NT2/D1 (cell line): ENCODE measurements around the gene NUTM1.
"Not testable (repeated sequence)": the region's sequence is repeated elsewhere in the genome, so short reads cannot be mapped to it uniquely, and the experiment has no call there.

Experiments
- DNase-seq: peaks from one replicate; pipeline ENCODE4 v3.0.0-alpha.2; 2011; ENCODE audit warnings: low read depth, low spot score
- H3K27me3 ChIP-seq: 2 replicates; pipeline ENCODE4 v1.6.0; 2011; ENCODE audit warnings: mild to moderate bottlenecking; ENCODE audit not compliant: insufficient read length, insufficient read depth
- H3K36me3 ChIP-seq: 2 replicates; pipeline ENCODE4 v1.6.1; 2011; ENCODE audit warnings: mild to moderate bottlenecking, low read length, mixed read lengths; ENCODE audit not compliant: insufficient read depth, insufficient read length
- H3K4me1 ChIP-seq: 2 replicates; pipeline ENCODE4 v1.5.1; 2011; ENCODE audit not compliant: insufficient read depth, insufficient read length
- H3K4me3 ChIP-seq: 2 replicates; pipeline ENCODE4 v1.5.1; 2011; ENCODE audit warnings: low read depth; ENCODE audit not compliant: insufficient read length
- H3K9ac ChIP-seq: 2 replicates; pipeline ENCODE4 v1.6.0; 2011; ENCODE audit warnings: low read depth; ENCODE audit not compliant: insufficient read length
- H3K9me3 ChIP-seq: 2 replicates; pipeline ENCODE4 v1.5.1; 2011; ENCODE audit warnings: mild to moderate bottlenecking, low read length; ENCODE audit not compliant: insufficient read depth
- SUZ12 ChIP-seq: IDR thresholded peaks from 2 replicates; pipeline ENCODE4 v1.6.1; 2011; ENCODE audit not compliant: insufficient read length, insufficient read depth; ENCODE audit errors: extremely low read depth
- YY1 ChIP-seq: IDR thresholded peaks from 2 replicates; pipeline ENCODE4 v1.6.1; 2011; ENCODE audit not compliant: insufficient read length, insufficient read depth
- ZNF274 ChIP-seq: IDR thresholded peaks from 2 replicates; pipeline ENCODE4 v1.6.1; 2011; ENCODE audit warnings: mild to moderate bottlenecking, low read depth, low read length

NUTM1 gene

DNA sequence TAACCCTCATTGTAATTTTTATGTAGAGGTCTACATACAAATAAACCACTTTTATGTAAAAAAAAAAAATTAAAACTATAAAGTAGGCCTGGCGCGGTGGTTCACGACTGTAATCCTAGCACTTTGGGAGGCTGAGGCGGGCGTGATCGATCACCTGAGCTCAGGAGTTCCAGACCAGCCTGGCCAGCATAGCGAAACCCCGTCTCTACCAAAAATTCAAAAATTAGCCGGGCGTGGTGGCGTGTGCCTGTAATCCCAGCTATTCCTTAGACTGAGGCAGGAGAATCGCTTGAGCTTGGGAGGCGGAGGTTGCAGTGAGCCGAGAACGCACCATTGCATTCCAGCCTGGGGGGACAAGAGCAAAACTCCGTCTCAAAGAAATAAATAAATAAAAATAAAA lies 4.8 kb upstream of the NUTM1 start:
- TF ChIP-seq YY1, result no peak
- no peak for TF ChIP-seq ZNF274
- TF ChIP-seq SUZ12, result no peak
- H3K4me3 ChIP-seq, result no peak overlapping the region
- peaks cover 32% of the 10 kb centered on the region for H3K36me3 ChIP-seq
- H3K9me3 ChIP-seq, result no peaks in the 10 kb centered on the region
- no peak overlapping the region for H3K9ac ChIP-seq
- no peak for DNase-seq
- H3K4me1 ChIP-seq, result peaks cover 2% of the 10 kb centered on the region
- H3K27me3 ChIP-seq, result peaks cover 6% of the 10 kb centered on the region

- Histone ChIP-seq H3K27me3 (peaks cover 6% of the 10 kb centered on the region), H3K4me1 (peaks cover 2% of the 10 kb centered on the region), H3K9me3 (no peaks in the 10 kb centered on the region), H3K4me3 (no peak overlapping the region), H3K9ac (no peak overlapping the region), H3K36me3 (peaks cover 32% of the 10 kb centered on the region)
- no peak for TF ChIP-seq ZNF274
- TF ChIP-seq YY1, result no peak
- TF ChIP-seq SUZ12, result no peak
- DNase-seq, result no peak
Observed at GRCh38 chr15:34339946-34340345, 3.2 kb upstream of the NUTM1 start.

- no peak overlapping the region for H3K9ac ChIP-seq
- peak overlapping the region; percentile 69 for H3K4me3 ChIP-seq
- no peaks in the 10 kb centered on the region for H3K9me3 ChIP-seq
- peaks cover 32% of the 10 kb centered on the region for H3K36me3 ChIP-seq
- TF ChIP-seq SUZ12 (no peak), YY1 (no peak), ZNF274 (no peak)
- peaks cover 2% of the 10 kb centered on the region for H3K4me1 ChIP-seq
- no peak for DNase-seq
- peaks cover 6% of the 10 kb centered on the region for H3K27me3 ChIP-seq
Observed at GRCh38 chr15:34341381-34342212, 1.5 kb upstream of the NUTM1 start.

DNA sequence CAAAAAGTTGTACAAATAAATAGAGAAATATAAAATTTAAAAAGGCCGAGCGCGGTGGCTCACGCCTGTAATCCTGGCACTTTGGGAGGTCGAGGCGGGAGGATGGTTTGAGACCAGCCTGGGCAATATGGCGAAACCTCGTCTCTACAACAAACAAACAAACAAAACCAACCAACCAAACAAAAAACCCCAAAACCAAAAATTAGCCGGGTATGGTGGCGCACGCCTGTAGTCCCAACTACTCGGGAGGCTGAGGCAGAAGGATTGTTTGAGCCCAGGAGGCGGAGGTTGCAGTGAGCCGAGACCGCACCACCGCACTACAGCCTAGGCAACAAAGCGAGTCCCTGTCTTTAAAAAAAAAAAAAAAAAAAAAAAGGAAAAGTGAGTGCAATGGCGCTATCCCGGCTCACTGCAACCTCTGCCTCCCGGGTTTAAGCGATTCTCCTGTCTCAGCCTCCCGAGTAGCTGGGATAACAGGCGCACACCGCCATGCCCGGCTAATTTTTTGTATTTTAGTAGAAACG lies 840 bp upstream of the NUTM1 start:
- Histone ChIP-seq H3K4me3 (peak overlapping the region; percentile 69), H3K9ac (peak overlapping the region; percentile 71), H3K36me3 (peaks cover 32% of the 10 kb centered on the region)
- not testable (repeated sequence) for H3K27me3 ChIP-seq, H3K4me1 ChIP-seq, DNase-seq, H3K9me3 ChIP-seq

GRCh38 chr15:34347951-34348638 lies 5.0 kb downstream of the NUTM1 start:
- TF ChIP-seq SUZ12 (no peak), YY1 (no peak), ZNF274 (no peak)
- Histone ChIP-seq H3K36me3 (peaks cover under 1% of the 10 kb centered on the region), H3K9ac (no peak overlapping the region), H3K9me3 (no peaks in the 10 kb centered on the region), H3K4me3 (no peak overlapping the region), H3K27me3 (no peaks in the 10 kb centered on the region), H3K4me1 (peaks cover 2% of the 10 kb centered on the region)
- no peak for DNase-seq

DNA sequence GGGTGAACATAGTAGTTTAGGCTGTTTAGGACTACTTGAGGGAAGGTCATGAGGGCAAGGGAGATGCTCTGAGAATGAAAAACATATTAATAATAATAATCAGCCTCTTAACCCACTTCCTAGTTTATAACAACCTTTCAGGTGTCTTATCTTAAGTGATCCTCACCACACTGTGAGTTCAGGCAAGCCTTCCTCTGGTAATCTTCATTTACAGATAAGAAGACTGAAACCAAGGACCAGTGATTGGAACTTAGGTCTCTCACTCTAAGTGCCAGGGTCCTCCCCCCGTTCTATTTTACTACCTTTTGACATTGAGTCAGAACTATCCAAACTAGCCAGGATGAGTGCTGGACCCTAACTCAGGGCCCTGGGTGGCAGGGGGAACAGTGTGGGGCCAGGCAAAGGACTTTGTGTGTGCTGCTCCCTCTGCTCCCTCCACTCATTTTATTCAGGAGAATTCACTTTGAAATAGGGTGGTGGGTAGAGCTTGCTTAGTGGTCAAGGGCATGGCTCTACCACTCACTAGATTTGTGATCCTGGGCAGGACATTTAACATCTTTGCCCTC lies 5.7 kb downstream of the NUTM1 start:
- H3K9me3 ChIP-seq, result no peaks in the 10 kb centered on the region
- peaks cover 2% of the 10 kb centered on the region for H3K4me1 ChIP-seq
- peaks cover 4% of the 10 kb centered on the region for H3K36me3 ChIP-seq
- no peak overlapping the region for H3K9ac ChIP-seq
- TF ChIP-seq YY1 (no peak), SUZ12 (no peak), ZNF274 (no peak)
- H3K4me3 ChIP-seq, result no peak overlapping the region
- DNase-seq, result no peak
- no peaks in the 10 kb centered on the region for H3K27me3 ChIP-seq

DNA sequence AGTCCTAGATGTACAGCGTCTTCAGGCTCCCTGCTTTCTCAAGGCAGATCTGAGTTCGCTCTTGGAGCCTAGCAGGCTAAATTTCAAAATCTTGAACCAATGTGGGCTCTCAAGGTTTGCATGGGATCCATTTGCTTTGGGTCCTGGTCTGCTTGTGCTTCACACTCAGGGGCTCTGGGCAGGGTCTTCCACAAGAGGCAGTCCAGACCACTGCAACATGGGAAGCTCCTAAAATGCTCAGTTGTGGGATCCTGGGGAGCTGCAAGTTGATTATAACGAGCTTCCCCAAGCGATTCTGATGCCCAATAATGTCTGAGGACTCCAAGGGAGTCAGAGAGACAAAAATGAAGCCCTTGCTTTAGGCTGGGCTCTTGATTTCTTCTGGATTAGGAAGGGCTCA lies 6.7 kb downstream of the NUTM1 start:
- no peaks in the 10 kb centered on the region for H3K27me3 ChIP-seq
- DNase-seq, result no peak
- H3K36me3 ChIP-seq, result peaks cover 10% of the 10 kb centered on the region
- H3K9me3 ChIP-seq, result no peaks in the 10 kb centered on the region
- TF ChIP-seq YY1 (no peak), SUZ12 (no peak), ZNF274 (no peak)
- peaks cover 2% of the 10 kb centered on the region for H3K4me1 ChIP-seq
- H3K4me3 ChIP-seq, result no peak overlapping the region
- no peak overlapping the region for H3K9ac ChIP-seq

DNA sequence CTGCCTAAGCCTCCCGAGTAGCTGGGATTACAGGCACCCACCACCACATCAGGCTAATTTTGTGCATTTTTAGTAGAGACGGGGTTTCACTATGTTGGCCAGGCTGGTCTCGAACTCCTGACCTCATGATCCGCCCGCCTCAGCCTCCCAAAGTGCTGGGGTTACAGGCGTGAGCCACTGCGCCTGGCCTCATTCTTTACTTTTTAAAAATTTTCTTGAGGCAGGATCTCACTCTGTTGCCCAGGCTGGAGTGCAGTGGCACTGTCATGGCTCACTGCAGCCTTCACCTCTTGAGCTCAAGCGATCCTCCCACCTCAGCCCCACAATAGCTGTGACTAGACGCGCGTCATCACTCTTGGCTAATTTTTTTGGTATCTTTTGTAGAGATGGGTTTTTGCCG lies 9.9 kb downstream of the NUTM1 start:
- not testable (repeated sequence) for H3K4me3 ChIP-seq, H3K9ac ChIP-seq, H3K9me3 ChIP-seq, H3K27me3 ChIP-seq, DNase-seq, H3K4me1 ChIP-seq
- H3K36me3 ChIP-seq, result peaks cover 35% of the 10 kb centered on the region
